ENCODE results near the gene LRRC49.

The LRRC49 gene

DNA sequence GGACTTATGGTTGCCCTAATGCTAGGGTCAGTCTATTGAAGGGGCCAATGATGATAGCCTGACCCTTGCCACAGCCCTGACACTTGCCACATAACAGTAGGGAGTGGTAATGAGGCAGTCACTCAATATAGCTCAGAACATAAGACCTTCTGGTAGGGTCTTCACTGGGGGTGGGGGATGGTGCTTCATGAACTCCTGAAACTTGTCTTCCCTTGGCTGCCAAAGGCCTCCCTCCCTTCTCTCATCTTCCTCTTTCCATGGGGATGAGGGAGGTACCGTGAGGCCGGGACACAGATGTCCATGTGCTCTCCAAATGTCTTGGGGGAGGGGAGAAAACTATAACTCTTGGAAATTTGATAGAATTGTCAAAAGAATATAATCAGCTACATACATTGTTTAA lies 201.5 kb downstream of the LRRC49 start:
- no peak for DNase-seq

GRCh38 chr15:71096676-71097075 lies 204.1 kb downstream of the LRRC49 start:
- DNase-seq, result no peak

- DNase-seq, result no peak
Observed at GRCh38 chr15:71097890-71098289, 205.3 kb downstream of the LRRC49 start.

DNA sequence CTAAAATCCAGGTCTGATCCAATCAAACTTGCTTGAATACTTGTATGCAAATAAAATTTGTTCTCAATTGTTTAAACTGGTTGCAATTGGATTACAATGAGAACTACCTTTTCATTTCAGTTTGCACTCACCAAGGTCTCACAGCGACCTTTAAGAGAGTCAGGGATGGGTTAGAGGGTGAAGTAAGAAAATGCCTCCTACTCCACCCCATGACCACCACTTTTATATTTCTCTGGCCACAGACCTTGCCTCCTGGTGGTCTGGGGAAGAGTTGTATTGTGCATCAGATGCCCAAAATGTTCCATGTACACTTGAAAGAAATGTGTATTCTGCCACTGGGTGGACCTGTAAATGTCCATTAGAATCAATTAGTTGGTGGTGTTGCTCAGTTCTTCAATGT lies 206.3 kb downstream of the LRRC49 start:
- no peak for DNase-seq
